ENCODE measurements around the gene UBE2M.

DNA sequence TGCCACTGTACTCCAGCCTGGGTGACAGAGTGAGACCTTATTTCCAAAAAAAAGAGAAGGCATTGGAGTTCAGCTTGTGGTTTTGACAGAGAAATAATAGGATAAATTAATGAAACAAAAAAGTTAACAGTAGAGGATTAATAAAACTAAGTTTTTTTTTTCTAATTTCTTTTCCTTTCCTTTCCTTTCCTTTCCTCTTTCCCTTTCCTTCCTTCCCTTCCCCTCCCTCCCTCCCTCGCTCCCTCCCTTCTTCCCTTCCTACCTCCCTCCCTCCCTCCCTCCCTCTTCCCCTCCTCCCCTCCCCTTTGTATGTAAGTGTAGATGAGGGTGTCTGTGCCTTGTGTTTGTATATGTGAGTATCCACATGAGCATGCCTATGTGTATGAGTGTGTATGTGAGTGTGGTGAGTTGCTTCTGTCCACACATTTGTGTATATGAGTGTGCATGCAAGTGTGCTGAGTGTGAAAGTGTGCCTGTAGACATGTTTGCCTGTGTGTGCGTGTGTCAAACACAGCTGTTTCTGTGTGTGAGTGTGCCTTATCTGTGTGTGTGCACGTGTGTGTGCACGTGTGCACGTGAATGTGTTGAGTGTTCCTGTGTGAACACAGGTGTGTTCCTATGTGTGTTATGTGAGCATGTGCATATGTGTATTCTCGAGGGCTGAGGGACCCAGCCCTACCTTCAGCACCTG lies 27.2 kb upstream of the UBE2M start:
- TF ChIP-seq, protein P1, sequence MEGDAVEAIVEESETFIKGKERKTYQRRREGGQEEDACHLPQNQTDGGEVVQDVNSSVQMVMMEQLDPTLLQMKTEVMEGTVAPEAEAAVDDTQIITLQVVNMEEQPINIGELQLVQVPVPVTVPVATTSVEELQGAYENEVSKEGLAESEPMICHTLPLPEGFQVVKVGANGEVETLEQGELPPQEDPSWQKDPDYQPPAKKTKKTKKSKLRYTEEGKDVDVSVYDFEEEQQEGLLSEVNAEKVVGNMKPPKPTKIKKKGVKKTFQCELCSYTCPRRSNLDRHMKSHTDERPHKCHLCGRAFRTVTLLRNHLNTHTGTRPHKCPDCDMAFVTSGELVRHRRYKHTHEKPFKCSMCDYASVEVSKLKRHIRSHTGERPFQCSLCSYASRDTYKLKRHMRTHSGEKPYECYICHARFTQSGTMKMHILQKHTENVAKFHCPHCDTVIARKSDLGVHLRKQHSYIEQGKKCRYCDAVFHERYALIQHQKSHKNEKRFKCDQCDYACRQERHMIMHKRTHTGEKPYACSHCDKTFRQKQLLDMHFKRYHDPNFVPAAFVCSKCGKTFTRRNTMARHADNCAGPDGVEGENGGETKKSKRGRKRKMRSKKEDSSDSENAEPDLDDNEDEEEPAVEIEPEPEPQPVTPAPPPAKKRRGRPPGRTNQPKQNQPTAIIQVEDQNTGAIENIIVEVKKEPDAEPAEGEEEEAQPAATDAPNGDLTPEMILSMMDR (IDR thresholded peaks at IDR 0.05; ENCODE audit: low read length), result no peak
- no peak for TF ChIP-seq EZH2 (IDR thresholded peaks at IDR 0.05; ENCODE audit: borderline replicate concordance, low read length)

Measured in OCI-LY1 (cell line).